Keratinocyte (primary cell): ENCODE results near the gene GRAMD1B.

Experiments used
- EZH2 ChIP-seq: IDR thresholded peaks from one replicate; pipeline ENCODE4 v1.6.1; 2012; ENCODE audit warnings: inconsistent platforms, mild to moderate bottlenecking, low read length, moderate library complexity
- TF ChIP-seq, protein P1 (sequence below), 3 experiments: IDR thresholded peaks in 1 of 3; conservative IDR thresholded peaks in 1 of 3; optimal IDR thresholded peaks in 1 of 3; 2 replicates in 2 of 3; 3 replicates in 1 of 3; pipeline versions ENCODE3 to v1.5.1; 2011; ENCODE audit warnings: low read length in 3 of 3, mild to moderate bottlenecking in 3 of 3, moderate library complexity in 2 of 3, control low read depth in 1 of 3, inconsistent platforms in 1 of 3; ENCODE audit not compliant: insufficient read depth in 2 of 3; ENCODE audit errors: extremely low read depth in 1 of 3

DNA sequence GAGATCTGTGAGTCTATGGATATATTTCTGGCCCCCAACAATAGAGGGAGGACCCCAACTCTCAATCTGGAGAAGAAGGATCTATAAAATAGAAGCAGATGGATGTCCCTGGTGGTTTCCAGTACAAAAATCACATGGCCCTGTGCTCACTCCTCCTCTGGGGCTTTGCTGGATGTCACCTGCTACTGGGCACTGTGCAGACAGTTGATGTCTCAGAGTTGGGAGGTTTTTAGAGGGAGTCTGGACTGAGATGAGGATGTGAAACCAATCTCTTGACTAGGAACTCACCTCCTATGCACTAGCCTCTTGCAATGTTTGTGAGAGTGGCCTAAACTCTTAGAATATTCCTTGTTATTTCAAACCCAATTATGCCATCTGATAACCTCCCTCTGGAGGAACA lies 117.1 kb downstream of the GRAMD1B start:
- TF ChIP-seq, protein P1, sequence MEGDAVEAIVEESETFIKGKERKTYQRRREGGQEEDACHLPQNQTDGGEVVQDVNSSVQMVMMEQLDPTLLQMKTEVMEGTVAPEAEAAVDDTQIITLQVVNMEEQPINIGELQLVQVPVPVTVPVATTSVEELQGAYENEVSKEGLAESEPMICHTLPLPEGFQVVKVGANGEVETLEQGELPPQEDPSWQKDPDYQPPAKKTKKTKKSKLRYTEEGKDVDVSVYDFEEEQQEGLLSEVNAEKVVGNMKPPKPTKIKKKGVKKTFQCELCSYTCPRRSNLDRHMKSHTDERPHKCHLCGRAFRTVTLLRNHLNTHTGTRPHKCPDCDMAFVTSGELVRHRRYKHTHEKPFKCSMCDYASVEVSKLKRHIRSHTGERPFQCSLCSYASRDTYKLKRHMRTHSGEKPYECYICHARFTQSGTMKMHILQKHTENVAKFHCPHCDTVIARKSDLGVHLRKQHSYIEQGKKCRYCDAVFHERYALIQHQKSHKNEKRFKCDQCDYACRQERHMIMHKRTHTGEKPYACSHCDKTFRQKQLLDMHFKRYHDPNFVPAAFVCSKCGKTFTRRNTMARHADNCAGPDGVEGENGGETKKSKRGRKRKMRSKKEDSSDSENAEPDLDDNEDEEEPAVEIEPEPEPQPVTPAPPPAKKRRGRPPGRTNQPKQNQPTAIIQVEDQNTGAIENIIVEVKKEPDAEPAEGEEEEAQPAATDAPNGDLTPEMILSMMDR (optimal IDR thresholded peaks at IDR 0.05 in 1 of 3, IDR thresholded peaks at IDR 0.05 in 1 of 3, conservative IDR thresholded peaks at IDR 0.05 in 1 of 3; ENCODE audit: extremely low read depth in 1 of 3, insufficient read depth in 2 of 3, low read length in 3 of 3): no peak
- no peak for TF ChIP-seq EZH2
